Fibroblast of gingiva (primary cell): ENCODE measurements around the gene SND1.
A peak's percentile ranks its signal among the peaks of the same experiment; 100 is the strongest.

Experiments
- DNase-seq: peaks from one replicate; pipeline ENCODE4 v3.0.0-alpha.2; 2011; ENCODE audit warnings: low read depth

SND1 gene

DNA sequence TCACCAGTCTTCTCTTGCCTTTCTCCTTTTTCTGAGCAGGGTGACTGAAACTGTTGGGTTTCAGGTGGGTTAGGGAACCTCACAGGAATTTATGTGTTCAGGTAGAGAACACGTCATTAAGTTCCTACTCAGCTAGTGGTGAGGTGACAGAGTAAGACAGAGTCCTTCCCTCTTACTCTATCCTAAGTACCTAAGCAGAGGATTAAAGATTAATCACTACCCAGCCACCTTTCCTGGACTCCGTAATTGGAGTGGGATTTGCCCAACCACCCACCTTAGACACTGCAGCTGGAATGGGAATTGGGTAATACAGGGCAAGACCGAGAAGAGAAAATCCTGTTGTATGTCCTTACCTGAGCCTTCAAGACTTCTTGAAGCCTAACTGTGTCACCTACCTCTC lies 221.2 kb downstream of the SND1 start:
- DNase-seq, result no peak

DNA sequence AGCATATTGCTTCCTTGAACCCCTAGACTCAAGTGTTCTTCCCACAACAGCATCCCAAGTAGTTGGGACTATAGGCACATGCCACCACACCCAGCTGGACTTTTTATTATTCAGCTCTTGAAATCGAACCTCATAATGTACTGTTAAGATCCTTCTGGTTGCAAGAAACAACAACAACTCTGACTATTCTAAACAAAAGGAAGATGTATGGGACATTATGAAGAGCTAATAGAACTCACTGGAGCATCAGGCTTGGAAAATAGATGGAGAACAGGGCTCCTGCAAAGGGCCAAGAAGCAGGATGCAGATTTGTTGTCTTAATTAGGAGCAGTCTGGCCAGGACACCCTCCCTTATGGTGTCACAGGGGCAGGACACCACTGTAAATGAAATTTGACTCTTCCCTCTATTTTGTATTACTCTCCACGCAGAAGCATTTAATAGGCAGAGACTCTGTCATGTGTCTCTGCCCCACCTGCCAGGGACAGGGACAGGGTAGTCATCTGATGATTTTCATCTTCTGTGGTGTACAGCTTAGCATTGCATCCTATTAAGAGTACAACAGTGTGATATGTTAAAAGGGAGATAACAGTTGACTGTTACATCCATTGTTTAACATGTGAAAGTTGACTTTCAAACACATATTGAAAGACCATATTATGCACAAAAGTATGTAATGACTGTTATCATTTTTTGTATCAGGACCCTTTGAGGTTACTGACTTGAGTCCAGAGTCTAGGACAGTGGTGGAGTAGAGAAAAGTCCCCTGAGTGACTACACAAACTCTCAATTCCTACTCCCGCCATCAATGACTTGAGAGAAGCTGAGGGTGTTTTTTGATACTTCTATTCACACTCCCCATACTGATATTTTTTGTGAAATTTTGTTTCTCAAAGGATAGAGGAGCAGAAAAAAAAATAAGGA lies 222.0 kb downstream of the SND1 start:
- no peak for DNase-seq

- no peak for DNase-seq
Observed at GRCh38 chr7:127874951-127875608, 223.1 kb downstream of the SND1 start.

GRCh38 chr7:127876393-127876792 lies 224.4 kb downstream of the SND1 start:
- peak; percentile 24 for DNase-seq

GRCh38 chr7:127877951-127878350 lies 226.0 kb downstream of the SND1 start:
- DNase-seq, result no peak

DNA sequence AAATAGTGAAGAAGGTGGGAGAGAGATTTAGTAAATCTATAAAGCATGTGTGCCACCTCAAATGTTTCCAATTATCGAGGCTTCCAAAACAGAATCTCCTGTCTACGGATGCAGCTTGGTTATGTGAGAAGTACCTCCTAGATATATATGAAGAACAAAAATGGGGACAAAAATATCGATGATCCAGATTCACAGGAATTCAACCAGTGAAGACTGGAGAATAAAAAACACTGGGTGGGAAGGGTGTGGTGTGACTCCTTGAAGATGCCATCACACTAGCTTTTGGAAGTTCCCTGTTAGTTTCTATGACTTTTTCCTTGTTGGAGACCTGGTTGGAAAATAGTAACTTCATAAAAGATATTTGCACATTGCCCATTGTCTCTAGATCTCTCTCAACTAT lies 226.8 kb downstream of the SND1 start:
- no peak for DNase-seq

- DNase-seq, result no peak
Observed at GRCh38 chr7:127879436-127879835, 227.4 kb downstream of the SND1 start.

- DNase-seq, result no peak
Observed at GRCh38 chr7:127879942-127880341, 227.9 kb downstream of the SND1 start.

GRCh38 chr7:127880454-127880853 lies 228.5 kb downstream of the SND1 start:
- no peak for DNase-seq

DNA sequence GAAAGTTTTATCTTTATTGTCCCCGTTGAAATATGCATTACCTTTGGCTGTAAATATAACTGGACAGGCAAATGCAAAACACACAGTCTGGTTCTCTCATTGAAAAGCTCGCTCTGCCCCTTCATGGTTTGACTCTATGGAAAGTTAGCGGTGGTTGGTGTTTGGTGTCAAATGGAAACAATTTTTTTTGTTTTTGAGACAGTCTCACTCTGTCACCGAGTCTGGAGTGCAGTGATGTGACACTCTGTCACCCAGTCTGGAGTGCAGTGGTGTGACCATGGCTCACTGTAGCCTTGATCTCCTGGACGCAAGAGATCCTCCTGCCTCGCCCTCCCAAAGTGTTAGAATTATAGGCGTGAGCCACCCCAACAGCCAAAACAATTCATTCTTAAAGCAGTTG lies 229.6 kb downstream of the SND1 start:
- DNase-seq, result no peak

- no peak for DNase-seq
Observed at GRCh38 chr7:127882313-127882920, 230.4 kb downstream of the SND1 start.

DNA sequence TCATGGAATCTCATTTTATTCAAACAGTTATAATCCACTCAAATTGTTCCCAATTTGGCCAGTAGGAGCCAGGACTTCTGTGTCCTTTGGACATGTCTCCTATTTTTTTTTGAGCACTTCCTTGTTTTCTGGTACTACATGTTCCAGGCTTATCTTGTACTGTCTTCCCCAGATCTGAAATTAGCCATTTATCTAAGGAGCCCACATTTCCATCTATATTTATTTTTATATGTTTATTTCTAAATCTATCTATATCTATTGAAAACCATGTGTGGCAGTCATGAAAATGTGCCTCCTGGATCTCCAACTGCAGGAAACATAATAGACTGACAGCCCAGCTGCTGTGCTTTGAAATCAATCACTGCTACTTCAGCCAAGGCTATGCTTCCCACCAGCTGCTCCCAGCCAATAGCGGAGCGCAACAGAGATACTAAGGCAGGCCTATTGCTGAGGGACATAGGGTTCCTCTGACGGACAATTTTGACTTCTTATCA lies 232.1 kb downstream of the SND1 start:
- DNase-seq, result no peak

DNA sequence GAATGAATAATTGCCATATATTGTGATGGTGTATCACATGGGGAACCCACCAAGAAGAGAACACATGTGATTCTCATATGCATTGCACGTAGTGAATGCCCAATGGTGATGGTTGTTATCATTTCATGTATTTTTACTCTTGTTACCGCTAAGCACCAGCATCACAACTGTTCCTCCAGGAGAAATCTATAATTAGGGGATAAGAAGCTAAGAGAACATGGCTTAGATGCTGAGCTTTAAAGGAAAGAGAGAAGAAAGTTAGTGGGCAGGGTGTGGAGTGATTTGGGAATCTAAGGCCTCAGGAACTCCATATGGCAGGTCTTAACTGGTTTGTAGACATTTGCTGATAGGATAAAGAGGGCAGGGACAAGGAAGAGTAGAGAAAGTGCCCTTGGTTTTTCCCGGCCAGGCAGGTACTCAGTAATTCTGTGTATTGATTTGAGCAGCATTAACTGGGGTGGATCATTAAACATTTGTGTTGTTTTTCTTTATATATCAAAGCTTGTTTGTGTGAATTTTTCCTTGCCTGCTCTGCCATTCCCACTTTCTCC lies 233.3 kb downstream of the SND1 start:
- DNase-seq, result no peak

DNA sequence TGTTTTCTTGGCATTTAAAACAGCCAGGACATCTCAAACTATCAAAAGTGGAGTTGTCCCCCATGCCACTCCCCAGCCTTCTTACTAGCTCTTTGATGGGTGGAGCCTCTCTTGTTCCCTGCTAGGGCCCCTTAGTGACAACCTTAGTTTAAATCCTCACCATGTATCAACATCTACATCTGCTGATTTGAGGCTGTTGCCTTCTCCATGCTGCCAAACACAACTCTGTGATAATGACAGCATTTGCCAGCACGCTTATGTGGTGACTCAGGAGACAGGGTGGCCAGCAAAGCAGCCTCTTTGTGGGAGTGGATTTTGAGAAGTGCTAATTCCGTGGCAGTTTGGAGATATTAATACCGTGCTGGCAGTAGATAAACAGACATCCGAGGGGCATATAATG lies 233.8 kb downstream of the SND1 start:
- peak; percentile 73 for DNase-seq

GRCh38 chr7:127886248-127886647 lies 234.3 kb downstream of the SND1 start:
- peak; percentile 48 for DNase-seq

DNA sequence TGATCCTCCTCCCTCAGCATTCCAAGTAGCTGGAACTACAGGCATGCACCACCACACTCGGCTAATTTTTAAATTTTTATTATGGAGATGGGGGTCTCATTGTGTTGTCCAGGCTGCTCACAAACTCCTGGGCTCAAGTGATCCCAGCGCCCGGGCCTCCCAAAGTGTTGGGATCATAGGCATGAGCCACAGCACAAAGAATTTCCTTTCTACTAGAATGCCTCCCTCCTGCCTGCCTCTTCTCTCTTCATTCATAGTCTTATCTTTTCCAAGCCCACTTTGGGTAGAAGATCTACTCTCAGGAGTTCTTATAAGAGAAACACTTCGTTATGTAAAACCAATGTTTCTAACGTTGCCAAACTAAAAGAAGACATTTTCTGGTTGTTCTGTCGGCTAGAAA lies 235.1 kb downstream of the SND1 start:
- no peak for DNase-seq

- DNase-seq, result no peak
Observed at GRCh38 chr7:127887631-127888030, 235.6 kb downstream of the SND1 start.

GRCh38 chr7:127888411-127888810 lies 236.4 kb downstream of the SND1 start:
- no peak for DNase-seq

- DNase-seq, result no peak
Observed at GRCh38 chr7:127888825-127889224, 236.8 kb downstream of the SND1 start.

GRCh38 chr7:127889677-127890076 lies 237.7 kb downstream of the SND1 start:
- no peak for DNase-seq

GRCh38 chr7:127890726-127891125 lies 238.7 kb downstream of the SND1 start:
- no peak for DNase-seq

GRCh38 chr7:127891144-127891543 lies 239.2 kb downstream of the SND1 start:
- DNase-seq, result no peak
